H1 (cell line): Measurements from ENCODE around the gene RPLP2.

Experiments
- CTCF ChIP-seq, 3 experiments: IDR thresholded peaks; 1 replicate in 2 of 3; 2 replicates in 1 of 3; pipeline versions ENCODE4 v1.5.1 to v1.6.1; 2011; ENCODE audit warnings: low read length in 3 of 3, mild to moderate bottlenecking in 3 of 3, inconsistent platforms in 2 of 3, low read depth in 1 of 3, moderate library complexity in 1 of 3; ENCODE audit not compliant: insufficient read depth in 1 of 3; ENCODE audit errors: control extremely low read depth in 1 of 3
- EP300 ChIP-seq, 2 experiments: IDR thresholded peaks; 1 replicate in 1 of 2; 2 replicates in 1 of 2; pipeline ENCODE4 v1.6.1; 2011 to 2012; ENCODE audit warnings: low read depth in 2 of 2, low read length in 2 of 2, mild to moderate bottlenecking in 2 of 2, borderline replicate concordance in 1 of 2, inconsistent platforms in 1 of 2, moderate library complexity in 1 of 2
- GABPA ChIP-seq: IDR thresholded peaks from 2 replicates; pipeline ENCODE4 v1.6.1; 2011; ENCODE audit warnings: mild to moderate bottlenecking, low read length, moderate library complexity, borderline replicate concordance; ENCODE audit not compliant: insufficient read depth
- HDAC6 ChIP-seq: IDR thresholded peaks from one replicate; pipeline ENCODE4 v1.7.1; 2012; ENCODE audit warnings: low read depth, mild to moderate bottlenecking, inconsistent platforms, low read length, moderate library complexity
- TAF1 ChIP-seq: IDR thresholded peaks from 2 replicates; pipeline ENCODE4 v1.6.1; 2011; ENCODE audit warnings: mild to moderate bottlenecking, low read depth, low read length
- YY1 ChIP-seq: IDR thresholded peaks from 2 replicates; pipeline ENCODE4 v1.6.1; 2011; ENCODE audit warnings: low read depth, mild to moderate bottlenecking, low read length
- ZNF274 ChIP-seq: IDR thresholded peaks from 2 replicates; pipeline ENCODE4 v1.7.0; 2012; ENCODE audit warnings: low read length, borderline replicate concordance; ENCODE audit errors: extremely low read depth

GRCh38 chr11:808427-809286 is 1.1 kb upstream of the RPLP2 start:
- TF ChIP-seq CTCF (IDR thresholded peaks at IDR 0.05; ENCODE audit: control extremely low read depth in 1 of 3, insufficient read depth in 1 of 3, low read depth in 1 of 3, low read length in 3 of 3) (no peak), ZNF274 (no peak), HDAC6 (no peak), YY1 (no peak), TAF1 (no peak), EP300 (IDR thresholded peaks at IDR 0.05; ENCODE audit: borderline replicate concordance in 1 of 2, low read depth in 2 of 2, low read length in 2 of 2) (no peak), GABPA (no peak)
